K562 (cell line): ENCODE results near the gene MIP. TPM values are rescaled to one million over a fixed set of nuclear protein-coding genes. Genes with fewer than 3 reads are reported as not detected.

ENCODE experiments used
- BRD9 ChIP-seq: fragments of 450-650 bp; IDR thresholded peaks from 2 replicates; pipeline ENCODE4 v1.6.1; 2018; ENCODE audit warnings: low read depth; ENCODE audit not compliant: partially characterized antibody
- GTF2F1 ChIP-seq: IDR thresholded peaks from 2 replicates; pipeline ENCODE4 v1.6.1; 2011; ENCODE audit warnings: low read depth, low read length, improper control_type of control experiment
- LCOR ChIP-seq: sonication (generic); formaldehyde crosslinking; IDR thresholded peaks from 2 replicates; pipeline ENCODE4 v1.8.0; 2022; ENCODE audit warnings: mild to moderate bottlenecking, missing genetic modification reagents
- NRF1 ChIP-seq, 2 experiments: fragments of 450-650 bp; IDR thresholded peaks in 1 of 2; conservative IDR thresholded peaks in 1 of 2; 2 replicates each; pipeline ENCODE4 v1.6.1; 2014; ENCODE audit warnings: mild to moderate bottlenecking in 2 of 2
- RB1 ChIP-seq: fragments of 450-650 bp; IDR thresholded peaks from 2 replicates; pipeline ENCODE4 v1.6.1; 2017; ENCODE audit warnings: low read depth, mild to moderate bottlenecking
- TEAD4 ChIP-seq, 2 experiments: sonication (generic) in 1 of 2; formaldehyde crosslinking in 1 of 2; IDR thresholded peaks; 2 replicates each; pipeline versions ENCODE4 v1.6.1 to v1.8.0; 2012 to 2022; ENCODE audit warnings: borderline replicate concordance in 1 of 2, inconsistent platforms in 1 of 2, low read length in 1 of 2, mild to moderate bottlenecking in 1 of 2, missing genetic modification reagents in 1 of 2
- ZNF57 ChIP-seq: fragments of 450-650 bp; formaldehyde crosslinking; IDR thresholded peaks from 2 replicates; pipeline ENCODE4 v1.4.0; 2020; ENCODE audit warnings: mild to moderate bottlenecking, moderate library complexity
- ZNF778 ChIP-seq: fragments of 450-650 bp; formaldehyde crosslinking; IDR thresholded peaks from 2 replicates; pipeline ENCODE4 v1.4.0; 2020; ENCODE audit warnings: mild to moderate bottlenecking, moderate library complexity
- ZNF780A ChIP-seq: fragments of 250-450 bp; sonication (Bioruptor Pico); IDR thresholded peaks from 2 replicates; pipeline ENCODE4 v1.5.0; 2021; ENCODE audit warnings: mild to moderate bottlenecking
- polyA plus RNA-seq, 8 experiments: library from polyadenylated mRNA; depleted of rRNA in 4 of 8; stranded (reverse) in 5 of 8; unstranded in 3 of 8; fragments of >200 nt; fragmentation: Nextera tagmentation in 2 of 8; fragmentation: Illumina TruSeq in 1 of 8; extraction: Ambion mirVana in 2 of 8; extraction: Trizol in 1 of 8; gene quantifications; 2 replicates each; pipeline versions ENCODE4 v1.2.1 to v1.2.3, GENCODE V29; 2011 to 2014; ENCODE audit warnings: inconsistent platforms in 1 of 8, missing spikeins in 1 of 8
- total RNA-seq, 7 experiments: library from RNA; depleted of rRNA in 6 of 7; stranded (reverse); fragments of >200 nt in 6 of 7; fragmentation: Illumina TruSeq in 2 of 7; extraction: Trizol in 2 of 7; gene quantifications; 2 replicates each; pipeline versions ENCODE4 v1.2.1 to v1.2.3, GENCODE V29; 2011 to 2021; ENCODE audit warnings: low replicate concordance in 1 of 7
- TF ChIP-seq, protein P1 (sequence below): fragments of 450-650 bp; IDR thresholded peaks from 2 replicates; pipeline ENCODE4 v1.6.1; 2017; ENCODE audit warnings: antibody characterized with exemption, mild to moderate bottlenecking
- TF ChIP-seq, protein P2 (sequence below): fragments of 250-450 bp; sonication (Bioruptor Pico); IDR thresholded peaks from 2 replicates; pipeline ENCODE4 v1.5.0; 2022; ENCODE audit warnings: mild to moderate bottlenecking
- TF ChIP-seq, protein P3 (sequence below): IDR thresholded peaks from 2 replicates; pipeline ENCODE4 v1.6.1; 2012; ENCODE audit warnings: low read depth, low read length, improper control_type of control experiment, borderline replicate concordance
- TF ChIP-seq, protein P4 (sequence below): fragments of 250-450 bp; sonication (Bioruptor Pico); IDR thresholded peaks from 2 replicates; pipeline ENCODE4 v1.5.0; 2021; ENCODE audit warnings: mild to moderate bottlenecking, borderline replicate concordance
- TF ChIP-seq, protein P5 (sequence below): fragments of 450-650 bp; conservative IDR thresholded peaks from 2 replicates; pipeline ENCODE4 v1.6.1; 2016; ENCODE audit warnings: missing genetic modification characterization, low read depth, mild to moderate bottlenecking, control low read depth, missing compliant biosample characterization

MIP gene
- total and polyA plus RNA-seq, 9 of the 15 experiments (the other 6 are each of a cell fraction or from before 2014, with no cell fraction given): 0.09 to 0.36 (median 0.19) TPM; not detected in 5

DNA sequence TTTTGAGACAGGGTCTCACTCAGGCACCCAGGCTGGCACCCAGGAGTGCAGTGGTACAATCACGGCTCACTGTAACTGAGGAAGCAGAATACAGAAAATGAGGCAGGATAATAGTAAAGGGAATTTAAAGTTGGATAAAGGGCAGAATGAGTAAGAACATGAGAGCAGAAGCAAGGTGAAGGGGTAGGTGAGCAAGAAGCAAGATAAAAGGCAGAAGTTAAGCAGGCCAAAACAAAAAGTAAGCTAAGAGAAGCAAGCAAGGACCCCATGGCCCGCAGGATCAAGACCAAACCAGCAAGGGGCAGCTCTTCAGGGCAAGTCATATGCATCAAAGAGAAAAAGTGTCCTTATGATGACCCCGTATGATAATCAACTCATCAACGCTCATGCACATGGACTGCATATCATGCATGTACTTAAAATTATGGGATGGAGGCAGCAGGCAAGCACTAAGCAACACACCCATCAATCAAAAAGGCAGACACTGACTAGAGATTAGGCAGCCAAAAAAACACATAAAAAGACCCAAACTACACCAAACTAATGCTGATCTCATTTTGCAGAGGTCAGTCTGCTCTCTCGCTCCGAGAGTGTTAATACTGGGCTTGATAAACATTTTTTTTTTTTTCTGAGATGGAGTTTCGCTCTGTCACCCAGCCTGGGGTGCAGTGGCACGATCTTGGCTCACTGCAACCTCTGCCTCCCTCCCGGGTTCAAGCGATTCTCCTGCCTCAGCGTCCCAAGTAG lies 16.9 kb downstream of the MIP start (continued):
- TF ChIP-seq ZNF57 (CRISPR knock-in tag): no peak
- no peak for TF ChIP-seq ZNF778 (CRISPR knock-in tag)
- TF ChIP-seq GTF2F1: no peak
- TF ChIP-seq, protein P1, sequence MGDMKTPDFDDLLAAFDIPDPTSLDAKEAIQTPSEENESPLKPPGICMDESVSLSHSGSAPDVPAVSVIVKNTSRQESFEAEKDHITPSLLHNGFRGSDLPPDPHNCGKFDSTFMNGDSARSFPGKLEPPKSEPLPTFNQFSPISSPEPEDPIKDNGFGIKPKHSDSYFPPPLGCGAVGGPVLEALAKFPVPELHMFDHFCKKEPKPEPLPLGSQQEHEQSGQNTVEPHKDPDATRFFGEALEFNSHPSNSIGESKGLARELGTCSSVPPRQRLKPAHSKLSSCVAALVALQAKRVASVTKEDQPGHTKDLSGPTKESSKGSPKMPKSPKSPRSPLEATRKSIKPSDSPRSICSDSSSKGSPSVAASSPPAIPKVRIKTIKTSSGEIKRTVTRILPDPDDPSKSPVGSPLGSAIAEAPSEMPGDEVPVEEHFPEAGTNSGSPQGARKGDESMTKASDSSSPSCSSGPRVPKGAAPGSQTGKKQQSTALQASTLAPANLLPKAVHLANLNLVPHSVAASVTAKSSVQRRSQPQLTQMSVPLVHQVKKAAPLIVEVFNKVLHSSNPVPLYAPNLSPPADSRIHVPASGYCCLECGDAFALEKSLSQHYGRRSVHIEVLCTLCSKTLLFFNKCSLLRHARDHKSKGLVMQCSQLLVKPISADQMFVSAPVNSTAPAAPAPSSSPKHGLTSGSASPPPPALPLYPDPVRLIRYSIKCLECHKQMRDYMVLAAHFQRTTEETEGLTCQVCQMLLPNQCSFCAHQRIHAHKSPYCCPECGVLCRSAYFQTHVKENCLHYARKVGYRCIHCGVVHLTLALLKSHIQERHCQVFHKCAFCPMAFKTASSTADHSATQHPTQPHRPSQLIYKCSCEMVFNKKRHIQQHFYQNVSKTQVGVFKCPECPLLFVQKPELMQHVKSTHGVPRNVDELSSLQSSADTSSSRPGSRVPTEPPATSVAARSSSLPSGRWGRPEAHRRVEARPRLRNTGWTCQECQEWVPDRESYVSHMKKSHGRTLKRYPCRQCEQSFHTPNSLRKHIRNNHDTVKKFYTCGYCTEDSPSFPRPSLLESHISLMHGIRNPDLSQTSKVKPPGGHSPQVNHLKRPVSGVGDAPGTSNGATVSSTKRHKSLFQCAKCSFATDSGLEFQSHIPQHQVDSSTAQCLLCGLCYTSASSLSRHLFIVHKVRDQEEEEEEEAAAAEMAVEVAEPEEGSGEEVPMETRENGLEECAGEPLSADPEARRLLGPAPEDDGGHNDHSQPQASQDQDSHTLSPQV: 0 out of 2 replicates have a peak, but pooled peaks have one; percentile 48
- TF ChIP-seq, protein P2, sequence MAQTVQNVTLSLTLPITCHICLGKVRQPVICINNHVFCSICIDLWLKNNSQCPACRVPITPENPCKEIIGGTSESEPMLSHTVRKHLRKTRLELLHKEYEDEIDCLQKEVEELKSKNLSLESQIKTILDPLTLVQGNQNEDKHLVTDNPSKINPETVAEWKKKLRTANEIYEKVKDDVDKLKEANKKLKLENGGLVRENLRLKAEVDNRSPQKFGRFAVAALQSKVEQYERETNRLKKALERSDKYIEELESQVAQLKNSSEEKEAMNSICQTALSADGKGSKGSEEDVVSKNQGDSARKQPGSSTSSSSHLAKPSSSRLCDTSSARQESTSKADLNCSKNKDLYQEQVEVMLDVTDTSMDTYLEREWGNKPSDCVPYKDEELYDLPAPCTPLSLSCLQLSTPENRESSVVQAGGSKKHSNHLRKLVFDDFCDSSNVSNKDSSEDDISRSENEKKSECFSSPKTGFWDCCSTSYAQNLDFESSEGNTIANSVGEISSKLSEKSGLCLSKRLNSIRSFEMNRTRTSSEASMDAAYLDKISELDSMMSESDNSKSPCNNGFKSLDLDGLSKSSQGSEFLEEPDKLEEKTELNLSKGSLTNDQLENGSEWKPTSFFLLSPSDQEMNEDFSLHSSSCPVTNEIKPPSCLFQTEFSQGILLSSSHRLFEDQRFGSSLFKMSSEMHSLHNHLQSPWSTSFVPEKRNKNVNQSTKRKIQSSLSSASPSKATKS (CRISPR knock-in tag): no peak
- TF ChIP-seq, protein P3, sequence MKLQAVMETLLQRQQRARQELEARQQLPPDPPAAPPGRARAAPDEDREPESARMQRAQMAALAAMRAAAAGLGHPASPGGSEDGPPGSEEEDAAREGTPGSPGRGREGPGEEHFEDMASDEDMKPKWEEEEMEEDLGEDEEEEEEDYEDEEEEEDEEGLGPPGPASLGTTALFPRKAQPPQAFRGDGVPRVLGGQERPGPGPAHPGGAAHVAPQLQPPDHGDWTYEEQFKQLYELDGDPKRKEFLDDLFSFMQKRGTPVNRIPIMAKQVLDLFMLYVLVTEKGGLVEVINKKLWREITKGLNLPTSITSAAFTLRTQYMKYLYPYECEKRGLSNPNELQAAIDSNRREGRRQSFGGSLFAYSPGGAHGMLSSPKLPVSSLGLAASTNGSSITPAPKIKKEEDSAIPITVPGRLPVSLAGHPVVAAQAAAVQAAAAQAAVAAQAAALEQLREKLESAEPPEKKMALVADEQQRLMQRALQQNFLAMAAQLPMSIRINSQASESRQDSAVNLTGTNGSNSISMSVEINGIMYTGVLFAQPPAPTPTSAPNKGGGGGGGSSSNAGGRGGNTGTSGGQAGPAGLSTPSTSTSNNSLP: peak; percentile 91; the same call in 1 of the 2 replicates
- TF ChIP-seq BRD9: peak; percentile 30
- TF ChIP-seq, protein P4, sequence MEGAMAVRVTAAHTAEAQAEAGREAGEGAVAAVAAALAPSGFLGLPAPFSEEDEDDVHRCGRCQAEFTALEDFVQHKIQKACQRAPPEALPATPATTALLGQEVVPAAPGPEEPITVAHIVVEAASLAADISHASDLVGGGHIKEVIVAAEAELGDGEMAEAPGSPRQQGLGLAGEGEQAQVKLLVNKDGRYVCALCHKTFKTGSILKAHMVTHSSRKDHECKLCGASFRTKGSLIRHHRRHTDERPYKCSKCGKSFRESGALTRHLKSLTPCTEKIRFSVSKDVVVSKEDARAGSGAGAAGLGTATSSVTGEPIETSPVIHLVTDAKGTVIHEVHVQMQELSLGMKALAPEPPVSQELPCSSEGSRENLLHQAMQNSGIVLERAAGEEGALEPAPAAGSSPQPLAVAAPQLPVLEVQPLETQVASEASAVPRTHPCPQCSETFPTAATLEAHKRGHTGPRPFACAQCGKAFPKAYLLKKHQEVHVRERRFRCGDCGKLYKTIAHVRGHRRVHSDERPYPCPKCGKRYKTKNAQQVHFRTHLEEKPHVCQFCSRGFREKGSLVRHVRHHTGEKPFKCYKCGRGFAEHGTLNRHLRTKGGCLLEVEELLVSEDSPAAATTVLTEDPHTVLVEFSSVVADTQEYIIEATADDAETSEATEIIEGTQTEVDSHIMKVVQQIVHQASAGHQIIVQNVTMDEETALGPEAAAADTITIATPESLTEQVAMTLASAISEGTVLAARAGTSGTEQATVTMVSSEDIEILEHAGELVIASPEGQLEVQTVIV (CRISPR knock-in tag): no peak
- TF ChIP-seq ZNF780A (CRISPR knock-in tag): no peak
- TF ChIP-seq TEAD4 (IDR thresholded peaks at IDR 0.05; ENCODE audit: low read length): peak; percentile 77
- TF ChIP-seq TEAD4 (CRISPR knock-in tag; IDR thresholded peaks at IDR 0.05; ENCODE audit: borderline replicate concordance): no peak
- TF ChIP-seq, protein P5, sequence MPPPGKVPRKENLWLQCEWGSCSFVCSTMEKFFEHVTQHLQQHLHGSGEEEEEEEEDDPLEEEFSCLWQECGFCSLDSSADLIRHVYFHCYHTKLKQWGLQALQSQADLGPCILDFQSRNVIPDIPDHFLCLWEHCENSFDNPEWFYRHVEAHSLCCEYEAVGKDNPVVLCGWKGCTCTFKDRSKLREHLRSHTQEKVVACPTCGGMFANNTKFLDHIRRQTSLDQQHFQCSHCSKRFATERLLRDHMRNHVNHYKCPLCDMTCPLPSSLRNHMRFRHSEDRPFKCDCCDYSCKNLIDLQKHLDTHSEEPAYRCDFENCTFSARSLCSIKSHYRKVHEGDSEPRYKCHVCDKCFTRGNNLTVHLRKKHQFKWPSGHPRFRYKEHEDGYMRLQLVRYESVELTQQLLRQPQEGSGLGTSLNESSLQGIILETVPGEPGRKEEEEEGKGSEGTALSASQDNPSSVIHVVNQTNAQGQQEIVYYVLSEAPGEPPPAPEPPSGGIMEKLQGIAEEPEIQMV: peak; percentile 53; the same call in 1 of the 2 replicates
- TF ChIP-seq LCOR (CRISPR knock-in tag): peak; percentile 95
- peak; percentile 49 to 62; a peak in 3 of 4 replicates for TF ChIP-seq NRF1 (conservative IDR thresholded peaks at IDR 0.05 in 1 of 2, IDR thresholded peaks at IDR 0.05 in 1 of 2)
- TF ChIP-seq RB1: no peak
